Sigmoid colon (tissue), 4 donors: ENCODE results near the gene COASY.

ENCODE experiments used
- CTCF ChIP-seq, 4 experiments: fragments of 450-650 bp in 3 of 4; fragments of 200-600 bp in 1 of 4; IDR thresholded peaks; one replicate each; pipeline ENCODE4 v1.5.1; 2016 to 2019; ENCODE audit warnings: antibody characterized with exemption in 4 of 4, mild to moderate bottlenecking in 3 of 4, moderate library complexity in 2 of 4
- EP300 ChIP-seq, 4 donors: sonication (generic); formaldehyde crosslinking; IDR thresholded peaks; one replicate each; pipeline ENCODE4 v1.6.1; 2017; ENCODE audit warnings: antibody characterized with exemption in 4 of 4

- TF ChIP-seq CTCF (IDR thresholded peaks at IDR 0.05) = no peak
- no peak for TF ChIP-seq EP300 (IDR thresholded peaks at IDR 0.05)
Measured at GRCh38 chr17:42591411-42591810, 29.5 kb downstream of the COASY start.
